VCaP (cell line): ENCODE data around the gene F11.
"Not testable (repeated sequence)": the region's sequence is repeated elsewhere in the genome, so short reads cannot be mapped to it uniquely, and the experiment has no call there.

Experiments used
- H3K27ac ChIP-seq: fragments of 450-650 bp; 2 replicates; pipeline ENCODE4 v1.5.1; 2017
- TF ChIP-seq, protein P1 (sequence below): fragments of 450-650 bp; conservative IDR thresholded peaks from 2 replicates; pipeline ENCODE4 v1.5.1; 2017; ENCODE audit warnings: mild to moderate bottlenecking, moderate library complexity

Gene F11

GRCh38 chr4:186272699-186273391 is 6.9 kb downstream of the F11 start:
- no peak overlapping the region for H3K27ac ChIP-seq
- TF ChIP-seq, protein P1, sequence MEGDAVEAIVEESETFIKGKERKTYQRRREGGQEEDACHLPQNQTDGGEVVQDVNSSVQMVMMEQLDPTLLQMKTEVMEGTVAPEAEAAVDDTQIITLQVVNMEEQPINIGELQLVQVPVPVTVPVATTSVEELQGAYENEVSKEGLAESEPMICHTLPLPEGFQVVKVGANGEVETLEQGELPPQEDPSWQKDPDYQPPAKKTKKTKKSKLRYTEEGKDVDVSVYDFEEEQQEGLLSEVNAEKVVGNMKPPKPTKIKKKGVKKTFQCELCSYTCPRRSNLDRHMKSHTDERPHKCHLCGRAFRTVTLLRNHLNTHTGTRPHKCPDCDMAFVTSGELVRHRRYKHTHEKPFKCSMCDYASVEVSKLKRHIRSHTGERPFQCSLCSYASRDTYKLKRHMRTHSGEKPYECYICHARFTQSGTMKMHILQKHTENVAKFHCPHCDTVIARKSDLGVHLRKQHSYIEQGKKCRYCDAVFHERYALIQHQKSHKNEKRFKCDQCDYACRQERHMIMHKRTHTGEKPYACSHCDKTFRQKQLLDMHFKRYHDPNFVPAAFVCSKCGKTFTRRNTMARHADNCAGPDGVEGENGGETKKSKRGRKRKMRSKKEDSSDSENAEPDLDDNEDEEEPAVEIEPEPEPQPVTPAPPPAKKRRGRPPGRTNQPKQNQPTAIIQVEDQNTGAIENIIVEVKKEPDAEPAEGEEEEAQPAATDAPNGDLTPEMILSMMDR: no peak

DNA sequence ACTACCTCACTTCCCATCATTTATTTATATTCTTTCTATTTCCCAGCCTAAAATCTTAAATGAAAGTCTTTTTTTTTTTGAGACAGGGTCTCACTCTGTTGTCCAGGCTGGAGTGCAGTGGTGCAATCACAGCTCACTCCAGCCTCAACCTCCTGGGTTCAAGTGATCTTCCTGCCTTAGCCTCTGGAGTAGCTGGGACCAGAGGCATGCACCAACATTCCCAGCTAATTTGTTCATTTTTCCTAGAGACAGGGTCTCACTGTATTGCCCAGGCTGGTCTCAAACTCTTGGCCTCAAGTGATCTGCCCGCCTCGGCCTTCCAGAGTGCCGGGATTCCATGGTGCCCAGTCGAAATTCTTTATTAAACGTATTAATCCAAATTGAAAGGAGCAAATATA is 7.4 kb downstream of the F11 start:
- not testable (repeated sequence) for H3K27ac ChIP-seq

- H3K27ac ChIP-seq: no peak overlapping the region
- TF ChIP-seq, protein P1: no peak
Measured at GRCh38 chr4:186283311-186283710, 17.3 kb downstream of the F11 start.

GRCh38 chr4:186285147-186285546 is 19.2 kb downstream of the F11 start:
- TF ChIP-seq, protein P1: no peak
- H3K27ac ChIP-seq: no peak overlapping the region

DNA sequence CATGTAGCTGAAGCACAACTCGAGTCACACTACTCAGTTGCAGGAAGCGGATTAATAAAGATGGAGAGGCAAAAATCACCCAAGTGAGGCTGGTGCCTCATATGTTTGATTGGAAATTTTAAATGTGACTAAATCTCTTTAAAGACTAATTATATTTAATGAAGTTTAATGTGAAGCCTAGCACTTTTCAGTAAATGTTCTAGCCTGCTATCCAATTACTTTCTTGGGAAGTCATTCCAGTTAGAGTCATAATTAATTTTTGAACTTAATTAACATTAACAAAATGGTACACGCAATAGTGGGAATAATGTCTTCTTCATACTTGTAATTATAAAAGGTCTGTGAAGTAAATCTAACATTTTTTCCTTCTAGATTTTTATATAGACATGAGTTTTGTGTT is 20.6 kb downstream of the F11 start:
- TF ChIP-seq, protein P1: no peak
- H3K27ac ChIP-seq: no peak overlapping the region

DNA sequence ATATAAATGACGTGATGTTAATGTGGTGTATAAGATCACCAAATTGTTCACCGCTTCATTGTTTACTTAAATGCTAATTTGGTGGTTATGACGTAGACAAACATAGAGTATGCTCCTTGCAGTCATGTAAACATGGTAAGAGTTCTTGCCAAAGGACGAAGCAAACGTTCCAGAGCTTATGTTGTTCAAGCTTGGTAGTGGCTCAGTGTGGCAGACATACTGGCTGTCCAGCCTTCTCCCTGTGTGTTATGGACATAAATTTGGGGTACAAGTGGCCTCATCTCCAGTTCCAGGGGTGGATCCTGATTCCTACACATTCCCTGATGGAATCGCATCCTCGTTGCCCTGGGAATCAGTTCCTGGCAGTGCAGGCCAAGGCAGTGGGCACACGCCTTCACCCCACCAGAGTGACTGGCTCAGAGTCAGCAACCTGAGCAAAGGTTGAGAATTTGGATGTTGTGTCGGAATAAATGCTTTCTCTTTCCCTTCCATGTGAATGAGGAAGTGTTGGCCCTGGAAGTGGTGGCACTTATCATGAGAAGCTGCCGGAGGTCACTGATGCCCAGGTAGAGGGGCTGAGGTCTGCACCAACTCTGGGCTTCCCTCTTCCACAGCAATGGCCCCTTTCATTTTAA is 25.4 kb downstream of the F11 start:
- TF ChIP-seq, protein P1: no peak
- H3K27ac ChIP-seq: no peak overlapping the region

DNA sequence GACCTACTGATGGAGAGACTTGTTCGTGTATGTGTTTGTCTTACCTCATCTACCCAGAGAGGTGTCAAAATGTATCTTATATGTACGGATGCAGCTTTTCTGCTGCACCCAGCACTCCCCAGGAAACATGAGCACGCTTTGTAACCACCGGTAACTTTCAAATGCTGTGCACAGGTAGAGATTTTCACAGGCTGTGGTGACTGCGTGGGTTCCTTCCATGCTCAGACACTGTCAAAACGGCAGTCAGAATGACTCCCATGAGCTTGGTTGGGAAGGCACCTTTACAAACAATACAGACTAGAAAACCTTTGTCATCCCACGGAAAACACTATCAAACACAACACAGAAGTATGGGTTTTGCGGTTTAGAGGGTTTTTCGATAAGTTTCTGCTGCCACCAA is 28.2 kb downstream of the F11 start:
- no peak overlapping the region for H3K27ac ChIP-seq

More for the DNA sequence above, 28.2 kb downstream of the F11 start:
- TF ChIP-seq, protein P1: no peak
